ENCODE results near the gene KRTAP3-3.

DNA sequence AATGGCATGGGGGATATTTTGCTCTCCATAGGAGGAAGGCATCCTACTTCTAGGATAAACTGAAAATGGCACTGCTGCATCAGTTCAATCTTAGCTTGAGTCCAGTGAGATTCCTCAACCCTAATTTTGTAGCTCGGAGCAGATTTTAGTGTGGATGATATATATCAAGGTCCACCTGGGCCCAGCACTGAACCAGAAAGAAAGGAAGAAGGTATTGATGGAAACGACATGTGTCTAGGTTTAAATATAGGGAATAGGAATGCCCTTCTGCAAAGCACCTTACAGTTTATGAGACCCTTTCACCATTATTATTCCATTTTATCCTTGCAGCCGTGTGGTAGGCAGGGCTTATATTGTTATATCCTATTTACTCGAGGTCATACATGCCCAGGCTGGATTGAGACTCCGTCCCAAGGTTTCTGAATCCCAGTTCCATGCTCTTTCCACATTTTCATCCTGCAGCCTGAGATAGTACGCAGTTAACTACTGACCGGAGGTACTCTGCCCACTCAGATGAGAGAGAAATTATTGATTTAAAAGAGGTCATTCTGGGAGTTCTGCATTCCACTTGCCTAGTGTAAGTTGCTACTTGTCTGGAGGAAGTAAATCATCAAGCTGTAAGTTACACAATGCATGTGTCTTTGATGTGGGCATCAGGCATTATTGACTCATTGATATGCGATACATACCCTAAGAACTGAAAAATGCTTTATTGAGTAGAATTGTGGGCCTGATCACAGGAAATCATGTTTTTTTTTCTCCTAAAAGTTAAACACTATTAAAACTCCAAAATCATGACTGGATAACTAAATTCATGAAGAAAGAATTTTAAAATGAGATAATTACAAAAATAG, 37.3 kb downstream of the KRTAP3-3 start:
- TF ChIP-seq POLR2AphosphoS5 (IDR thresholded peaks at IDR 0.05; ENCODE audit: low read depth, low read length) (no peak), TAF1 (IDR thresholded peaks at IDR 0.05; ENCODE audit: borderline replicate concordance, low read depth, low read length) (no peak)
